ENCODE data around the gene PARP11.

DNA sequence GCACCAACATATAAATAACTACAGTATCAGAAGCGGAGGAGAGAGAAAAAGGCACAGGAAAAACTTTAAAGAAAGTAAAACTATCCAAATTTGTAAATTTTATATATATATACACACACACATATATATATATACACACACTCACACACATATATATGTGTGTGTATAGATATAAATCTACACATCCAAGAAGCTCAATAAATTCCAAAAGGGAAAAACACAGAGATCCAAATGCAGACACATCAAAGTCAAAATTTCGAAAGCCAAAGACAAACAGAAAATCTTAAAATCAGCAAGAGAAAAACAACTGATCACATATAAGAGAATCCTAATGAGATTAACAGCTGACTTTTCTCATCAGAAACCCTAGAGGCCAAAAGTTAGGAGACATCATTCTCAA lies 37.3 kb downstream of the PARP11 start:
- TF ChIP-seq POLR2A (IDR thresholded peaks at IDR 0.05; ENCODE audit: borderline replicate concordance, extremely low read depth, insufficient read depth, insufficient read length) (no peak), ZNF274 (IDR thresholded peaks at IDR 0.05; ENCODE audit: low read depth, low read length) (no peak), POLR2AphosphoS5 (IDR thresholded peaks at IDR 0.05; ENCODE audit: low read depth, low read length) (no peak), SRF (IDR thresholded peaks at IDR 0.05; ENCODE audit: low read depth) (no peak), YY1 (IDR thresholded peaks at IDR 0.05; ENCODE audit: extremely low read depth, insufficient replicate concordance, low read depth, low read length) (no peak), EZH2phosphoT487 (IDR thresholded peaks at IDR 0.05; ENCODE audit: borderline replicate concordance) (no peak), EZH2 (IDR thresholded peaks at IDR 0.05) (no peak), SP1 (IDR thresholded peaks at IDR 0.05; ENCODE audit: low read depth) (no peak), SIN3A (IDR thresholded peaks at IDR 0.05; ENCODE audit: low read depth) (no peak)
- TF ChIP-seq, protein P1, sequence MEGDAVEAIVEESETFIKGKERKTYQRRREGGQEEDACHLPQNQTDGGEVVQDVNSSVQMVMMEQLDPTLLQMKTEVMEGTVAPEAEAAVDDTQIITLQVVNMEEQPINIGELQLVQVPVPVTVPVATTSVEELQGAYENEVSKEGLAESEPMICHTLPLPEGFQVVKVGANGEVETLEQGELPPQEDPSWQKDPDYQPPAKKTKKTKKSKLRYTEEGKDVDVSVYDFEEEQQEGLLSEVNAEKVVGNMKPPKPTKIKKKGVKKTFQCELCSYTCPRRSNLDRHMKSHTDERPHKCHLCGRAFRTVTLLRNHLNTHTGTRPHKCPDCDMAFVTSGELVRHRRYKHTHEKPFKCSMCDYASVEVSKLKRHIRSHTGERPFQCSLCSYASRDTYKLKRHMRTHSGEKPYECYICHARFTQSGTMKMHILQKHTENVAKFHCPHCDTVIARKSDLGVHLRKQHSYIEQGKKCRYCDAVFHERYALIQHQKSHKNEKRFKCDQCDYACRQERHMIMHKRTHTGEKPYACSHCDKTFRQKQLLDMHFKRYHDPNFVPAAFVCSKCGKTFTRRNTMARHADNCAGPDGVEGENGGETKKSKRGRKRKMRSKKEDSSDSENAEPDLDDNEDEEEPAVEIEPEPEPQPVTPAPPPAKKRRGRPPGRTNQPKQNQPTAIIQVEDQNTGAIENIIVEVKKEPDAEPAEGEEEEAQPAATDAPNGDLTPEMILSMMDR (IDR thresholded peaks at IDR 0.05 in 2 of 3, conservative IDR thresholded peaks at IDR 0.05 in 1 of 3; ENCODE audit: borderline replicate concordance in 1 of 3, insufficient read depth in 1 of 3, low read depth in 2 of 3, low read length in 2 of 3): no peak
- TF ChIP-seq, protein P2, sequence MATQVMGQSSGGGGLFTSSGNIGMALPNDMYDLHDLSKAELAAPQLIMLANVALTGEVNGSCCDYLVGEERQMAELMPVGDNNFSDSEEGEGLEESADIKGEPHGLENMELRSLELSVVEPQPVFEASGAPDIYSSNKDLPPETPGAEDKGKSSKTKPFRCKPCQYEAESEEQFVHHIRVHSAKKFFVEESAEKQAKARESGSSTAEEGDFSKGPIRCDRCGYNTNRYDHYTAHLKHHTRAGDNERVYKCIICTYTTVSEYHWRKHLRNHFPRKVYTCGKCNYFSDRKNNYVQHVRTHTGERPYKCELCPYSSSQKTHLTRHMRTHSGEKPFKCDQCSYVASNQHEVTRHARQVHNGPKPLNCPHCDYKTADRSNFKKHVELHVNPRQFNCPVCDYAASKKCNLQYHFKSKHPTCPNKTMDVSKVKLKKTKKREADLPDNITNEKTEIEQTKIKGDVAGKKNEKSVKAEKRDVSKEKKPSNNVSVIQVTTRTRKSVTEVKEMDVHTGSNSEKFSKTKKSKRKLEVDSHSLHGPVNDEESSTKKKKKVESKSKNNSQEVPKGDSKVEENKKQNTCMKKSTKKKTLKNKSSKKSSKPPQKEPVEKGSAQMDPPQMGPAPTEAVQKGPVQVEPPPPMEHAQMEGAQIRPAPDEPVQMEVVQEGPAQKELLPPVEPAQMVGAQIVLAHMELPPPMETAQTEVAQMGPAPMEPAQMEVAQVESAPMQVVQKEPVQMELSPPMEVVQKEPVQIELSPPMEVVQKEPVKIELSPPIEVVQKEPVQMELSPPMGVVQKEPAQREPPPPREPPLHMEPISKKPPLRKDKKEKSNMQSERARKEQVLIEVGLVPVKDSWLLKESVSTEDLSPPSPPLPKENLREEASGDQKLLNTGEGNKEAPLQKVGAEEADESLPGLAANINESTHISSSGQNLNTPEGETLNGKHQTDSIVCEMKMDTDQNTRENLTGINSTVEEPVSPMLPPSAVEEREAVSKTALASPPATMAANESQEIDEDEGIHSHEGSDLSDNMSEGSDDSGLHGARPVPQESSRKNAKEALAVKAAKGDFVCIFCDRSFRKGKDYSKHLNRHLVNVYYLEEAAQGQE (IDR thresholded peaks at IDR 0.05; ENCODE audit: low read depth): no peak
- TF ChIP-seq, protein P3, sequence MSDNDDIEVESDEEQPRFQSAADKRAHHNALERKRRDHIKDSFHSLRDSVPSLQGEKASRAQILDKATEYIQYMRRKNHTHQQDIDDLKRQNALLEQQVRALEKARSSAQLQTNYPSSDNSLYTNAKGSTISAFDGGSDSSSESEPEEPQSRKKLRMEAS (IDR thresholded peaks at IDR 0.05): no peak
- TF ChIP-seq, protein P4, sequence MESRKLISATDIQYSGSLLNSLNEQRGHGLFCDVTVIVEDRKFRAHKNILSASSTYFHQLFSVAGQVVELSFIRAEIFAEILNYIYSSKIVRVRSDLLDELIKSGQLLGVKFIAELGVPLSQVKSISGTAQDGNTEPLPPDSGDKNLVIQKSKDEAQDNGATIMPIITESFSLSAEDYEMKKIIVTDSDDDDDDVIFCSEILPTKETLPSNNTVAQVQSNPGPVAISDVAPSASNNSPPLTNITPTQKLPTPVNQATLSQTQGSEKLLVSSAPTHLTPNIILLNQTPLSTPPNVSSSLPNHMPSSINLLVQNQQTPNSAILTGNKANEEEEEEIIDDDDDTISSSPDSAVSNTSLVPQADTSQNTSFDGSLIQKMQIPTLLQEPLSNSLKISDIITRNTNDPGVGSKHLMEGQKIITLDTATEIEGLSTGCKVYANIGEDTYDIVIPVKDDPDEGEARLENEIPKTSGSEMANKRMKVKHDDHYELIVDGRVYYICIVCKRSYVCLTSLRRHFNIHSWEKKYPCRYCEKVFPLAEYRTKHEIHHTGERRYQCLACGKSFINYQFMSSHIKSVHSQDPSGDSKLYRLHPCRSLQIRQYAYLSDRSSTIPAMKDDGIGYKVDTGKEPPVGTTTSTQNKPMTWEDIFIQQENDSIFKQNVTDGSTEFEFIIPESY (IDR thresholded peaks at IDR 0.05; ENCODE audit: extremely low read depth, insufficient replicate concordance, low read length): no peak

Data from HCT116 (cell line).